ENCODE results near the gene THTPA. TPM values are rescaled to one million over a fixed set of nuclear protein-coding genes. Genes with fewer than 3 reads are reported as not detected.
"Not testable (repeated sequence)": the region's sequence is repeated elsewhere in the genome, so short reads cannot be mapped to it uniquely, and the experiment has no call there.

The THTPA gene
- total RNA-seq, 2 experiments from 2014 or later: 11.3 to 13.1 TPM

GRCh38 chr14:23600806-23601205 lies 44.7 kb downstream of the THTPA start:
- POLR2A ChIA-PET: no interaction called here
- CTCF ChIA-PET: no interaction called here

- ChIA-PET CTCF (no interaction called here), POLR2A (no interaction called here)
Measured at GRCh38 chr14:23601424-23601823, 45.4 kb downstream of the THTPA start.

- ChIA-PET POLR2A (no interaction called here), CTCF (no interaction called here)
Measured at GRCh38 chr14:23601845-23602180, 45.7 kb downstream of the THTPA start.

GRCh38 chr14:23602181-23603095 lies 46.4 kb downstream of the THTPA start:
- ChIA-PET CTCF (interaction anchor here (0.7 to 1.5 kb wide), 2 partner anchors 29 kb away, joined by 3 to 7 read pairs; no protein-coding TSS in a partner anchor), POLR2A (no interaction called here)

- CTCF ChIA-PET: interaction anchor here (1.0 to 1.5 kb wide), 2 partner anchors 14 to 29 kb away, joined by 3 to 7 read pairs; no protein-coding TSS in a partner anchor
- POLR2A ChIA-PET: no interaction called here
Measured at GRCh38 chr14:23603103-23603502, 47.0 kb downstream of the THTPA start.

GRCh38 chr14:23604148-23604547 lies 48.1 kb downstream of the THTPA start:
- POLR2A ChIA-PET: no interaction called here
- CTCF ChIA-PET: interaction anchor here (1.5 kb wide), 1 partner anchor 28 kb away, joined by 7 read pairs; no protein-coding TSS in a partner anchor

GRCh38 chr14:23604675-23605170 lies 48.7 kb downstream of the THTPA start:
- CTCF ChIA-PET: interaction anchor here (0.6 kb wide), 1 partner anchor 126 kb away, joined by 3 read pairs; no protein-coding TSS in a partner anchor

GRCh38 chr14:23605931-23606585 lies 50.0 kb downstream of the THTPA start:
- POLR2A ChIA-PET: interaction anchor here (1.6 kb wide), 1 partner anchor 17 kb away, joined by 4 read pairs; no protein-coding TSS in a partner anchor
- CTCF ChIA-PET: interaction anchor here (0.8 to 2.5 kb wide), 3 partner anchors 8 to 26 kb away, joined by 3 to 7 read pairs (median 3); no protein-coding TSS in a partner anchor

More at GRCh38 chr14:23604675-23605170, 48.7 kb downstream of the THTPA start:
- POLR2A ChIA-PET: no interaction called here

GRCh38 chr14:23608454-23608853 lies 52.4 kb downstream of the THTPA start:
- ChIA-PET POLR2A (no interaction called here), CTCF (interaction anchor here (0.6 kb wide), 1 partner anchor 674 kb away, joined by 3 read pairs; no protein-coding TSS in a partner anchor)

GRCh38 chr14:23609001-23609400 lies 52.9 kb downstream of the THTPA start:
- POLR2A ChIA-PET: no interaction called here
- CTCF ChIA-PET: interaction anchor here (0.6 kb wide), 1 partner anchor 674 kb away, joined by 3 read pairs; no protein-coding TSS in a partner anchor

- POLR2A ChIA-PET: not testable (repeated sequence)
- CTCF ChIA-PET: interaction anchor here (2.3 kb wide), 1 partner anchor 23 kb away, joined by 13 read pairs; no protein-coding TSS in a partner anchor
Measured at GRCh38 chr14:23609411-23610089, 53.5 kb downstream of the THTPA start.

Other genes starting within 250 kb of the THTPA start
- under 1 TPM; 0.69 to 0.99 TPM for gene BCL2L2, start 249.4 kb upstream of the THTPA start, total RNA-seq
- 100 to 1,000 TPM; 294 to 299 TPM for gene PABPN1, start 234.8 kb upstream of the THTPA start, total RNA-seq
- gene SLC22A17, start 203.4 kb upstream of the THTPA start, total RNA-seq: 1 to 10 TPM; 2.0 to 2.1 TPM
- not detected for gene EFS, start 191.1 kb upstream of the THTPA start, total RNA-seq
- not detected for gene IL25, start 183.5 kb upstream of the THTPA start, total RNA-seq
- not detected for gene CMTM5, start 179.2 kb upstream of the THTPA start, total RNA-seq
- not detected for gene MYH6, start 148.0 kb upstream of the THTPA start, total RNA-seq
- gene MYH7, start 120.6 kb upstream of the THTPA start, total RNA-seq: not detected
- gene NGDN, start 86.6 kb upstream of the THTPA start, total RNA-seq: 10 to 100 TPM; 71.0 to 74.1 TPM
- gene ZFHX2, start 4.5 kb upstream of the THTPA start, total RNA-seq: 1 to 10 TPM in 1 of 2 experiments, under 1 TPM in 1; 0.97 to 1.3 TPM
- gene AP1G2, start 11.5 kb downstream of the THTPA start, total RNA-seq: 100 to 1,000 TPM; 135 to 136 TPM
- gene JPH4, start 22.5 kb downstream of the THTPA start, total RNA-seq: under 1 TPM; 0.52 to 0.65 TPM
- gene DHRS2, start 80.1 kb downstream of the THTPA start, total RNA-seq: 1 to 10 TPM; 3.0 to 3.5 TPM